ENCODE data around the gene IFT57.

DNA sequence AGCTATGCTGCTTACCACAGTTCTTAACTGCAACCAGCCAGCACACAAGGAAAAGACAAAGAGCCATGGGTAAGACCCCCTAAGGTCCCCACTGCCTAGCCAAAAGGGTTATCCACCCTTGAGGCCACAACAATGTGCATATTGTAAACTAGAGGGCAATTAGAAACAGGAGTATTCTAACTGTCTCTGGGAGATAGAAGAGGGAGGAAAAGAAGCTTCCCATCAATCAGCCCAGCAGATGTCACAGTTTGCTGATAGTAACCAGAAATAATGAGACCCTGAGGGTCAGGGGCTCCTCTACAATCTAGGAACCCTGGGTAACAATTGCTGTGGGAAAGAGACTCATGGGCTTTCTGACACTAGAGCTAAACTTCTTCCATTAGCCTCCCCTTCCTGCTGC lies 20.6 kb upstream of the IFT57 start:
- TF ChIP-seq, protein P1, sequence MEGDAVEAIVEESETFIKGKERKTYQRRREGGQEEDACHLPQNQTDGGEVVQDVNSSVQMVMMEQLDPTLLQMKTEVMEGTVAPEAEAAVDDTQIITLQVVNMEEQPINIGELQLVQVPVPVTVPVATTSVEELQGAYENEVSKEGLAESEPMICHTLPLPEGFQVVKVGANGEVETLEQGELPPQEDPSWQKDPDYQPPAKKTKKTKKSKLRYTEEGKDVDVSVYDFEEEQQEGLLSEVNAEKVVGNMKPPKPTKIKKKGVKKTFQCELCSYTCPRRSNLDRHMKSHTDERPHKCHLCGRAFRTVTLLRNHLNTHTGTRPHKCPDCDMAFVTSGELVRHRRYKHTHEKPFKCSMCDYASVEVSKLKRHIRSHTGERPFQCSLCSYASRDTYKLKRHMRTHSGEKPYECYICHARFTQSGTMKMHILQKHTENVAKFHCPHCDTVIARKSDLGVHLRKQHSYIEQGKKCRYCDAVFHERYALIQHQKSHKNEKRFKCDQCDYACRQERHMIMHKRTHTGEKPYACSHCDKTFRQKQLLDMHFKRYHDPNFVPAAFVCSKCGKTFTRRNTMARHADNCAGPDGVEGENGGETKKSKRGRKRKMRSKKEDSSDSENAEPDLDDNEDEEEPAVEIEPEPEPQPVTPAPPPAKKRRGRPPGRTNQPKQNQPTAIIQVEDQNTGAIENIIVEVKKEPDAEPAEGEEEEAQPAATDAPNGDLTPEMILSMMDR (IDR thresholded peaks at IDR 0.05) = no peak
- TF ChIP-seq USF2 (CRISPR knock-in tag; IDR thresholded peaks at IDR 0.05) (no peak), MAX (CRISPR knock-in tag; IDR thresholded peaks at IDR 0.05) (no peak), ZNF263 (CRISPR knock-in tag; IDR thresholded peaks at IDR 0.05; ENCODE audit: low read depth) (no peak), ZNF232 (CRISPR knock-in tag; IDR thresholded peaks at IDR 0.05) (no peak), NFE2L1 (CRISPR knock-in tag; IDR thresholded peaks at IDR 0.05) (no peak), MYBL2 (CRISPR knock-in tag; IDR thresholded peaks at IDR 0.05) (no peak), ELF4 (CRISPR knock-in tag; IDR thresholded peaks at IDR 0.05; ENCODE audit: low read depth) (no peak), NR1H2 (CRISPR knock-in tag; IDR thresholded peaks at IDR 0.05) (no peak), SP1 (CRISPR knock-in tag; conservative IDR thresholded peaks at IDR 0.05) (no peak), AFF4 (CRISPR knock-in tag; IDR thresholded peaks at IDR 0.05; ENCODE audit: borderline replicate concordance) (no peak)
- TF ChIP-seq, protein P2, sequence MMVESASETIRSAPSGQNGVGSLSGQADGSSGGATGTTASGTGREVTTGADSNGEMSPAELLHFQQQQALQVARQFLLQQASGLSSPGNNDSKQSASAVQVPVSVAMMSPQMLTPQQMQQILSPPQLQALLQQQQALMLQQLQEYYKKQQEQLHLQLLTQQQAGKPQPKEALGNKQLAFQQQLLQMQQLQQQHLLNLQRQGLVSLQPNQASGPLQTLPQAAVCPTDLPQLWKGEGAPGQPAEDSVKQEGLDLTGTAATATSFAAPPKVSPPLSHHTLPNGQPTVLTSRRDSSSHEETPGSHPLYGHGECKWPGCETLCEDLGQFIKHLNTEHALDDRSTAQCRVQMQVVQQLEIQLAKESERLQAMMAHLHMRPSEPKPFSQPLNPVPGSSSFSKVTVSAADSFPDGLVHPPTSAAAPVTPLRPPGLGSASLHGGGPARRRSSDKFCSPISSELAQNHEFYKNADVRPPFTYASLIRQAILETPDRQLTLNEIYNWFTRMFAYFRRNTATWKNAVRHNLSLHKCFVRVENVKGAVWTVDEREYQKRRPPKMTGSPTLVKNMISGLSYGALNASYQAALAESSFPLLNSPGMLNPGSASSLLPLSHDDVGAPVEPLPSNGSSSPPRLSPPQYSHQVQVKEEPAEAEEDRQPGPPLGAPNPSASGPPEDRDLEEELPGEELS (CRISPR knock-in tag; IDR thresholded peaks at IDR 0.05) = no peak
